Psoas muscle (tissue), 8 donors: ENCODE results near the gene TSSK3. TPM values are rescaled to one million over a fixed set of nuclear protein-coding genes. Genes with fewer than 3 reads are reported as not detected.
A peak's percentile ranks its signal among the peaks of the same experiment; 100 is the strongest.

Experiments
- ATAC-seq, 4 donors: fragments of 200-7000 bp; cut with Tn5 transposase; one replicate each; pipeline ENCODE4 v1.9.1; 2020; ENCODE audit warnings: moderate library complexity in 3 of 4, mild to moderate bottlenecking in 2 of 4
- DNase-seq, 2 donors: peaks; one replicate each; pipeline ENCODE4 v3.0.0-alpha.2; 2020
- H3K27ac ChIP-seq: fragments of 200-600 bp; one replicate; pipeline ENCODE4 v1.8.0; 2022
- H3K27me3 ChIP-seq, 3 donors: fragments of 200-600 bp in 1 of 3; one replicate each; pipeline versions ENCODE4 v1.6.1 to v1.8.0; 2013 to 2022; ENCODE audit warnings: low read length in 2 of 3, mild to moderate bottlenecking in 2 of 3, moderate library complexity in 1 of 3; ENCODE audit not compliant: insufficient read depth in 3 of 3
- H3K36me3 ChIP-seq, 2 donors: fragments of 200-600 bp in 1 of 2; one replicate each; pipeline versions ENCODE4 v1.6.1 to v1.8.0; 2013 to 2022; ENCODE audit warnings: low read depth in 1 of 2, mild to moderate bottlenecking in 1 of 2, moderate library complexity in 1 of 2; ENCODE audit not compliant: insufficient read depth in 1 of 2
- H3K4me1 ChIP-seq: fragments of 200-600 bp; one replicate; pipeline ENCODE4 v1.8.0; 2022
- H3K4me3 ChIP-seq: fragments of 200-600 bp; one replicate; pipeline ENCODE4 v1.8.0; 2022; ENCODE audit warnings: mild to moderate bottlenecking
- H3K9me3 ChIP-seq: fragments of 200-600 bp; one replicate; pipeline ENCODE4 v1.8.0; 2022
- WGBS, 3 donors: extraction: QIAGEN DNeasy Blood & Tissue Kit; methylation state at CpG; one replicate each; pipeline versions ENCODE4 v1.1.6 to v1.1.7; 2013; 5-methylcytosine and 5-hydroxymethylcytosine counted together
- intact Hi-C, 2 donors: fragments of 100-400 bp; cut with DNase I; formaldehyde crosslinking; loops; one replicate each; pipeline versions ENCODE4 v1.11.0 to v1.14.2; 2022
- polyA plus RNA-seq, 3 donors: library from polyadenylated mRNA; stranded (reverse); fragments of 200-250 nt; gene quantifications; one replicate each; pipeline ENCODE4 v1.2.3, GENCODE V29; 2013
- total RNA-seq, 4 donors: library from RNA; stranded (reverse); fragmentation: NEBNext Ultra II Directional in 2 of 4; extraction: Animal tissue kit (Norgen Biotek cat#: 25700) in 2 of 4; gene quantifications; one replicate each; pipeline versions ENCODE4 v1.2.1 to v1.2.4, GENCODE V29; 2021 to 2023
- TF ChIP-seq, protein P1 (sequence below): fragments of 200-600 bp; IDR thresholded peaks from one replicate; pipeline ENCODE4 v1.8.0; 2022; ENCODE audit warnings: antibody characterized with exemption
- donor health status: healthy with polysubstance abuse.
- donor health status: DM: no; HTN: no; CAD: no; lungs with moderate emphysema.
- donor health status: Bipolar disorder and iron deficiency.
- donor health status: healthy.
- donor health status: DM: yes; HTN: yes; CAD: no.
- donor health status: DM: no; HTN: no; CAD: no.
- donor health status: DM: no; HTN: no; CAD: no.
- donor health status: DM: yes; HTN: yes; CAD: no.

TSSK3 gene
- total and polyA plus RNA-seq, 7 donors, result 0.10 to 4.0 (median 0.80) TPM; not detected in 3

DNA sequence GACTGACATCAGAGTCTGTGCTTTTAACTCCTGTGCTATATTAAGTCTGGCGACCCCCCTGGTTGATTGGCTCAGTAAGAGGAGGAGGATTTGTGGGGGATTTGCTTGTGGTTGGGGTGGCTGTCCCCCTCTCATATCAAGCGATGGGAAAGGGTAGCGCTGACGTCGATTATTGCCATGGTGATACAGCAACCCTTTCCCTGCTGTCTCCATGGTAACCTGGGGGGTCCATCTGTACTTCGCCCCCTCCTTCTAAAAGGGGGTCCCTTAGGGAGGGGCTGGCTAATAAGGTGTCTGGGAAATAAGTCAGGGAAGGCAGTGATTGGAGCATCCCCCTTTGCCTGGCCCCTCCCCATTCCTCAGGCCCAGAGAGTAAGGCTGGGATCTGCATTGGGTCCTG lies 4.7 kb upstream of the TSSK3 start:
- ATAC-seq (no peak), DNase-seq (no peak)
- no peak overlapping the region for H3K4me3 ChIP-seq
- intact Hi-C loops, result no loop called here
- 56 to 68% (median 58%) methylated on average over 6 of the region's 6 CpGs for WGBS, 3 donors
- H3K27me3 ChIP-seq, result no peaks in the 10 kb centered on the region
- TF ChIP-seq, protein P1, sequence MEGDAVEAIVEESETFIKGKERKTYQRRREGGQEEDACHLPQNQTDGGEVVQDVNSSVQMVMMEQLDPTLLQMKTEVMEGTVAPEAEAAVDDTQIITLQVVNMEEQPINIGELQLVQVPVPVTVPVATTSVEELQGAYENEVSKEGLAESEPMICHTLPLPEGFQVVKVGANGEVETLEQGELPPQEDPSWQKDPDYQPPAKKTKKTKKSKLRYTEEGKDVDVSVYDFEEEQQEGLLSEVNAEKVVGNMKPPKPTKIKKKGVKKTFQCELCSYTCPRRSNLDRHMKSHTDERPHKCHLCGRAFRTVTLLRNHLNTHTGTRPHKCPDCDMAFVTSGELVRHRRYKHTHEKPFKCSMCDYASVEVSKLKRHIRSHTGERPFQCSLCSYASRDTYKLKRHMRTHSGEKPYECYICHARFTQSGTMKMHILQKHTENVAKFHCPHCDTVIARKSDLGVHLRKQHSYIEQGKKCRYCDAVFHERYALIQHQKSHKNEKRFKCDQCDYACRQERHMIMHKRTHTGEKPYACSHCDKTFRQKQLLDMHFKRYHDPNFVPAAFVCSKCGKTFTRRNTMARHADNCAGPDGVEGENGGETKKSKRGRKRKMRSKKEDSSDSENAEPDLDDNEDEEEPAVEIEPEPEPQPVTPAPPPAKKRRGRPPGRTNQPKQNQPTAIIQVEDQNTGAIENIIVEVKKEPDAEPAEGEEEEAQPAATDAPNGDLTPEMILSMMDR, result no peak
- no peak overlapping the region for H3K27ac ChIP-seq
- peaks cover 0 to 29% of the 10 kb centered on the region in 2 donors for H3K36me3 ChIP-seq
- no peaks in the 10 kb centered on the region for H3K9me3 ChIP-seq
- peaks cover 10% of the 10 kb centered on the region for H3K4me1 ChIP-seq

DNA sequence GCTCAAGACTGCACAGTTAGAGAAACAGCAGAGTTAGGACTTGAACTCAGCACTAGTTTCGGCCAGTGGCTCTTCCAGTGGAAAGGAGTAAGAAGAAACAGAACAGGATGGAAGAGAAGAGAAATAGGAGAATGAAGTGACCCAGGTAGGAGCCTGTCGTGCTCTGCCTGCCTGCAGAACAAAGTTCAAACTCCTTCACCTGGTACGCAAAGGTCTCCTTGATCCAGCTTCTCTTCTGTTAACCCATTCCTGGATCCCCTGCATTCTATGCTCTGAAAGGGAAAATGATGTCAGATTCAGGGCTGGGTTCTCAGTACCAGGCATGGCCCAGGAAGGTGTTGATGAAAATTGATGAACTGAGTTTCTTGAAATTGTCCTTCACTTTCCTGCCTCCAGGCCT lies 3.9 kb upstream of the TSSK3 start:
- ATAC-seq, result no peak
- Histone ChIP-seq H3K27ac (no peak overlapping the region), H3K9me3 (no peaks in the 10 kb centered on the region), H3K4me1 (peaks cover 2% of the 10 kb centered on the region), H3K27me3 (no peaks in the 10 kb centered on the region), H3K36me3 (peaks cover 0 to 32% of the 10 kb centered on the region in 2 donors), H3K4me3 (no peak overlapping the region)
- intact Hi-C loops, result no loop called here
- TF ChIP-seq, protein P1, result no peak
- 76 to 92% (median 84%) methylated on average over 3 of the region's 3 CpGs for WGBS, 3 donors
- no peak for DNase-seq

DNA sequence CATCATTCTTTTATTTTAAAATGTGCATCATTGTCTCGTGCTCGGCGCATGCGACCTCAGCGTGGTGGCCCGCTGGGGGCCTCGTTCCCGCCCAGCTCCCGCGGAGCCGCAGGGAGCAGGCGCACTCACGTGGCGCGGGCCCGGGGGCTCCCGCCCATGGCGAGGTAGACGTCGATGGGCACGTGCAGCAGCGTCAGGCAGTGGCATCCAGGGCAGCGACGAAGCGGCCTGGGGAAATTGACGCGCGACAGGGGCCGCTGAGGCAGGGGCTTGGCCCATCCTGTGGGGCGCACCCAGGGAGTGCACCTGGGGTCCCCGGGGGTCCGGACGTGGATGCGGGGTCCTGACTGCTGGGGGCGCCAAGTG lies 1.0 kb upstream of the TSSK3 start:
- no peak overlapping the region for H3K27ac ChIP-seq
- intact Hi-C loops, result no loop called here
- H3K4me3 ChIP-seq, result peak overlapping the region; percentile 59
- H3K4me1 ChIP-seq, result no peaks in the 10 kb centered on the region
- TF ChIP-seq, protein P1, result no peak
- peak in 3 of 4 donors; percentile 5 to 13 (median 6) for ATAC-seq
- H3K9me3 ChIP-seq, result no peaks in the 10 kb centered on the region
- H3K27me3 ChIP-seq, result no peaks in the 10 kb centered on the region
- peaks cover 4 to 31% of the 10 kb centered on the region in 2 donors for H3K36me3 ChIP-seq
- WGBS, 3 donors, result 48 to 59% (median 57%) methylated on average over 33 to 35 of the region's 35 CpGs
- peak in 1 of 2 donors; percentile 64 for DNase-seq

DNA sequence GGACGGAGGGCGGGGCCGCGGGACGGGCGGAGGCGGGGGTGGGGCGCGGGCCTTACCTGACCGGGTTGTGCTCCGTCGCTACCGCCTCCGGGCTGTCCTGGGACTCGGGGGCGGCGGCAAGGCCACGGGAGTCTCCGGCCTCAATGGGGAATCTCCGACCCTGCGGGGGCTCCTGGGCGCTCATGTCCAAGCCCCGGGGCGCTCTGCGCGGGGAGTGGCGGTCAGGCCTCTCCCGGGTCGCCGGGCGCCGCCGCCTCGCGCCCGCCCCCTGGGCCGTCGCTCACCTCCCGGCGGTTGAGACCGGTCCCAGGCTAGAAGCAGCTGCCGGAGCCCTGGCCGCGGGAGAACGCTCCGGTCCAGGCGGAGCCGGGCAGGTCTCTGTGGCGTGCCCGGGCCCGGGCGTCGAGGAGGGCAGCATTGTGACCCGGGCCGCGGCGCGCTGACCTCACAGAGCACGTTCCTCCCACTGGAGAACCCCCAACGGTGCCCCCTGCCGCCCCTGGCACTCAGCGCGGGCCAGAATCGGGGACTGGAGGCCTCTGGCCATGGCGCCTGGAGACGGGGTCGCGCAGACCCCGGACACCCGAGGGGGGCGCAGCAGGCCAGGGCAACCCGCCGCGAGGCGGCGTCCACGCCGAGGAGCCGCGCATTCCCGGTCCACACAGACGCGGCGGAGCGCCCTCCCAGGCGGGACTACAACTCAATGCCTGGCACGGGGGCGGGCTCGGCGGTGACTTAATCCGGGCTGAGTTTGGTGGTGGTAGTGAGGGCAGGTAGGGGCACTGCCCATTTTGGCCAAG lies 465 bp upstream of the TSSK3 start:
- H3K9me3 ChIP-seq, result no peaks in the 10 kb centered on the region
- no peaks in the 10 kb centered on the region for H3K27me3 ChIP-seq
- peak; percentile 59 to 73 (median 71) for ATAC-seq
- WGBS, 3 donors, result 2 to 3% (median 2%) methylated on average over 66 to 91 of the region's 91 CpGs
- intact Hi-C loops, result no loop called here
- H3K4me3 ChIP-seq, result peak overlapping the region; percentile 59
- TF ChIP-seq, protein P1, result peak; percentile 31
- peak; percentile 64 to 78 for DNase-seq
- peak overlapping the region; percentile 13 for H3K27ac ChIP-seq
- H3K36me3 ChIP-seq, result peaks cover 4 to 37% of the 10 kb centered on the region in 2 donors
- no peaks in the 10 kb centered on the region for H3K4me1 ChIP-seq
